HG03432 (cell line): ENCODE data around the gene SPTB.

ENCODE experiments used
- ATAC-seq: cut with Tn5 transposase; IDR thresholded peaks from one replicate; pipeline ENCODE4 v1.9.1; 2021; ENCODE audit warnings: mild to moderate bottlenecking, moderate library complexity; ENCODE audit not compliant: unreplicated experiment

SPTB gene

DNA sequence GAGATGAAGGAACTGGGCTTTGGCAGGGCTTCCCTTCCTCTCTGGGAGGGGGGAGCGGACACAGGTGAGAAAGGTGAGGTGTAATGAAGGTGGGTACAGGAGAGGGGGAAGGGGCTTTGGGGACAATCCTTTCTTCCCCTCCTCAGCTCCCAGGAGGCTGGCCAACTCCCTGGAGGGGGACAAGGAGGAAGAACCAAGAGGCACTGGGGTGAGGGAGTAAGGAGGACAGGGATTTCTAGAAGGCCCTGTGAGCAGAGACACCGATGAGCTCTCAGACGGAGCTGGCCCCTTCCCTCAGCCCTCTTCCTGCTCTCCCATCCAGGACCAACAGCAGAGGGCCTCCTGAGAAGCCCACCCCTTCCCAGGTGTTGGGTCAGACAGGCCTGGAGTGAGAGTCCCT, 122.1 kb downstream of the SPTB start:
- no peak for ATAC-seq

DNA sequence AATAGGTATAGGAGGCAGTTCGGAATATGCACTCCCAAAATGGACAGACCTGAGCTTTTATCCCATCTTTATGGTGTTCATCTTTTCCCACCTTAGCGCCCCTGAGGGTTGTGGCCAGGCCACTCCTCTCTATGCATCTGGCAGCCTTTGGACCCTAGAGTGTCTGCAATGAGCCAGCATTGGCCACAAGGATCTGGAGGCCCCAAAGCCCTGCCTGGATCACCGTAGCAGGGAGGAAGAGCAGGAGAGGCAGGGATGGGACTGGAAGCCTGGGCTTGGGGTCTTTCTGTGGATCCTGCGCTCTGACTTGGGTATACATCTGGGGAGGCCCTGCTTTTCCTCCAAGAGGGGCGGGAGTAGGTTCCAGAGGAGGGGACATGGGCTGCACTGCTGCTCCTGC, 123.0 kb downstream of the SPTB start:
- no peak for ATAC-seq

DNA sequence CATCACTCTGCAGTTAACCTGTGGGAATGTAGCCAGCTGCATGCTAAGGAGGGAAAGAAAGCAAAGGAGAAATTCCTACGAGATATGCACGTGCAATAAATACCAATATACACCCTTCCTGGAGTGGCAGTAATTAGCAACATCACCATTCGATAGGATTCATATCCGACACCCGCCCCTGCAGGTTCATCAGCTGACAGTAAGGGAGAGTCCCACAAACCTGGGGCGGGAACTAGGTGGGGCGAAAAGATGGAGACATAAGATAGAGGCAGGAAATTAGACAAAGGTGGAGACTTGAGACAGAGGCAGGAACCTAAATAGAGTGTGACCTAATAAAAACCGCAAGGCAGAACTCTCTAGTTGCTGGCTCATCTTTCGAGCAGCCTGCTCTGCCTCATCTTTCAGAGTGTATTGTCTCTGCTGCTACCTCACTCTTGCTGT, 123.9 kb downstream of the SPTB start:
- no peak for ATAC-seq

DNA sequence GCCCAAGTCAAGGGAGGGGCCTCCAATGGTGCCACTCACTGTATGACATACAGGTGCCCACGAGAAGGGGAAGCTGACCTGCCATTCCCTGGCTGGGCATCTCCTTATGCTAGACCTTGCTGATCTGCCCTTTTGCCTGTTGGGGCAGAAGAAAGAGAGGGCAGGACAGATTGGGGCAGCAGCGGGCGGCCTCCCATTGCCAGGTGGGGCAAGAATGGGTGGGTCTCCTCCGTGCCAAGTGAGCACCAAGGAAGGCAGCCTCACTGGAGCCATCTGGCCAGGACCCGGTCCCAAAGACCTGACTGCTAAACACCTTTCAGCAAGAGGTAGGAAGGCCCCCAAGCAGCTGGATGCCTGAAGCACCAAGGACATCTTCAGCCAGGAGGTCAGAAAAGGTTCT, 125.0 kb downstream of the SPTB start:
- no peak for ATAC-seq

DNA sequence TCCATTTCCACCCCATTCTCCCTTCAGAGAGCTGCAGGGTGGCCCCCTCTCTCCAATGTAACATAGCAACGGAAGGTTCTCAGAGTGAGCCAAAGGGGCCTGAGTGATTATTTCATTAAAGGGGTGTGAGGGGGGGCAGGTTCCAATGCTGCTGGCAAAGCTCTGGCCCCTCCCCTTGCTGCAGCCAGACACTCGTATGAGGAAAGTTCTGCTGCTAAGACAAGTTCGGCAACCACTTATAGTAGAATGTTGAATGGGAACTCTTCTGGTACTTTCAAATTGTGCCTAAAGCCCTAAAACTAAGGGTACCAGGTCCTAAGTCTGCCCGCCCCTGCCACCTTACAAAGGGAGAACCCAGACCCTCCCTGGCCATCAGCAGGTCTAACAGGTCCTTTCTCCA, 125.7 kb downstream of the SPTB start:
- no peak for ATAC-seq

DNA sequence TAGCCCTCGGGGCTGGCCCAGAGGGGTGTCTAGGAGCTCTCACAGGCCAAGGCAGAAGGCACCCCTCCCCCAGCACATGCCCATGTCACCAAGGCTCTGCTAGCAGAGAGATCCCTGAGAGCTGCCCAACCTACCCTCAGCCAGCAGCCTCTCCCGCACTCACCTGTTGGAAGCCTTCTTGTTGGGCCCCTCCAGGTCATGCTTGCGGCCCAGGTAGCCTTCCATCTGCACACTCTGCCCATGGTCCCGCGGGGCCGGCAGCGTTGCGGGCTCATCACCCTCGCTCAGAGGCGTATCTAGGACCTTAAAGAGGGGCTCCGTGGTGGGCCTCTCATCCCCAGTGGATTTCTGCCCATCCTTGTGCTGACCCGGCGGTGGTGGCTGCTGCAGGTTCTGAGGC, 126.3 kb downstream of the SPTB start:
- ATAC-seq, result no peak

DNA sequence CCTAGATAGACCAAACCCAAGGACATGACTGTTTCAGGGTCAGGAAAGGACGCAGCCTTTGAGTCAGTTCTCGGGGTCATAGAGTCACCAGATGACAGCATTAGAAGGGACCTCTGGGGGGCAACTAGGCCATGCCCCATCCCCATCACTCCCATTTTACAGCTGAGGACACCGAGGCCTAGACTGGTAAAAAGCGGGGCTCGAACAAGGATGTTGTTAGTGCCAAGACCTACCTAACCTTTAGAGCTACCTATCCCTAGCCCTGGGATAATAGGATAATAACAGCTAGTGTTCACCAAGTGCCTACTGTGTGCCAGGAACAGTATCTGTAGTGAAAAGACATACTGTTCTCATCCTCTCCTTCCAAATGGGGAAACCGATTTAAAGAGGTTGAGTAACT, 126.8 kb downstream of the SPTB start:
- no peak for ATAC-seq

DNA sequence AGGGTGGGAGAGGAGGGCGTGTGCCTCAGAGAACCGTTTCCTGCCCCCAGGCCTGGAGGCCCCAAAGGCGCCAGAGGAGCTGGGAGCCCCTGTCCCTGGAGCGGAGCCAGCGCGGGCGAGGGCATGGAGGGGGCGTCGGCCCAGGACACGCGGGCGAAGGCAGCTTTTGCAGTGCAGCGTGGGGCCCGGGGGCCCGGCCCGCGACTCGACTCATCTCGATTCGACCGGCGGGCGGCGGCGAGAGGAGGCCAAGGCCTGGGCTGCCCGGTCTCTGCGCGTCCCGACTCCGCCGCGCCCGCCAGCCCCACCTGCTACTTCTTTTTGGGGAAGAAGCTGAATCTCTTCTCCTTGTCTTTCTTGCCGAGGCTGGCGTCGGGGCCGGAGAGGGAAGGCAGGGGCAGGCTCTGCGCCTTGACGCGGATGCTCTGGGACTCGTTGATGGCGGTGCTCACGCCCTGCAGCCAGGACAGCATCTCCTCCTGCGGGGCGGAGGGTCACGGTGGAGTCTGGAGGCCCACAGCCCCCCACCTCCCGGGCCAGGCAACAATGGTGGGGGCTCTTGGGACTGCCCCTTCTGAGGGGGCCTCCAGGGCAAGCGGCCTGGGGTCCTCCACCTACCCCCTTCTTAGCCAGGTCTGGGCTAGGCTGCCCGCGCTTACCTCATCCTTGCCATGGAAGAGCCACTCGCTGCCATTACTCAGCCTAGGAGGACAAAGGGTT, 130.6 kb downstream of the SPTB start:
- ATAC-seq, result no peak

DNA sequence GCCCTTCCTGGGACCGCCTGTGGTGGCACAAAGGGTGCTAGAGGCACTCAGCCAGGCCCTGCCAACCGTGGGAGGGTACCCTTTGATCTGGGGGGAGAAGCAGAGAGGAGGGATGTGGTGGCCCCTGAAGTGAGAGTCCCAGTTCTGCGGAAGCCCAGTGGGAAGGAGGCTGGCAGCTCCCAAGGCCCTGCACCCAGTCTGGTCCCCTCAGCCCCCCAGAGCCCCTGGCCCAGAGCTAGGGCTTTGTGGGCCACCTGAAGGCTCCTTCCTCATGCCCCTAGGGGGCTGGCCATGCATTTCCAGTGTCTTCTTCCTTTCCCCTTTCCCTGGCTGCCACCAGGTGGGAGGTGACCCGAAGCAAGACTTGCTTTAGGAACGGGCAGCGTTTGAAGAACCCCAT, 131.2 kb downstream of the SPTB start:
- ATAC-seq, result no peak

DNA sequence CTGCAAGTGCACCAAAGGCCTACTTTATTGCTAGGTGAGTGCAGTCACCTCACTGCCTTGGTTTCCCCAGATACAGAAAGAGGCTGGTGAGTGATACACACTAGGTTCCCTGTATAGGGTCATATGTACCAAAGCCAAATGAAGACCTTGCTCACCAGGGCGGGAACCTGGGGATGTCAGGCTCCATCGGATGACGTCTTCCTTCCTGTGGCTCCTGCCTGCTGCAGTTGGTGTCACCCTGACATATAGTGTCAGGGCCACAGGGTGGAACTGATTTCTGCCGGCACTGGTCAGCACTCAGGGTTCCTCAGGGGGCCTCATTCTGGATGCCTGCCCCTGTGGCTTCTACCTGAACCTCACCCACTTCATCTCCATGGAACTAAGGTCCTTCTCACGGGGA, 132.4 kb downstream of the SPTB start:
- no peak for ATAC-seq

DNA sequence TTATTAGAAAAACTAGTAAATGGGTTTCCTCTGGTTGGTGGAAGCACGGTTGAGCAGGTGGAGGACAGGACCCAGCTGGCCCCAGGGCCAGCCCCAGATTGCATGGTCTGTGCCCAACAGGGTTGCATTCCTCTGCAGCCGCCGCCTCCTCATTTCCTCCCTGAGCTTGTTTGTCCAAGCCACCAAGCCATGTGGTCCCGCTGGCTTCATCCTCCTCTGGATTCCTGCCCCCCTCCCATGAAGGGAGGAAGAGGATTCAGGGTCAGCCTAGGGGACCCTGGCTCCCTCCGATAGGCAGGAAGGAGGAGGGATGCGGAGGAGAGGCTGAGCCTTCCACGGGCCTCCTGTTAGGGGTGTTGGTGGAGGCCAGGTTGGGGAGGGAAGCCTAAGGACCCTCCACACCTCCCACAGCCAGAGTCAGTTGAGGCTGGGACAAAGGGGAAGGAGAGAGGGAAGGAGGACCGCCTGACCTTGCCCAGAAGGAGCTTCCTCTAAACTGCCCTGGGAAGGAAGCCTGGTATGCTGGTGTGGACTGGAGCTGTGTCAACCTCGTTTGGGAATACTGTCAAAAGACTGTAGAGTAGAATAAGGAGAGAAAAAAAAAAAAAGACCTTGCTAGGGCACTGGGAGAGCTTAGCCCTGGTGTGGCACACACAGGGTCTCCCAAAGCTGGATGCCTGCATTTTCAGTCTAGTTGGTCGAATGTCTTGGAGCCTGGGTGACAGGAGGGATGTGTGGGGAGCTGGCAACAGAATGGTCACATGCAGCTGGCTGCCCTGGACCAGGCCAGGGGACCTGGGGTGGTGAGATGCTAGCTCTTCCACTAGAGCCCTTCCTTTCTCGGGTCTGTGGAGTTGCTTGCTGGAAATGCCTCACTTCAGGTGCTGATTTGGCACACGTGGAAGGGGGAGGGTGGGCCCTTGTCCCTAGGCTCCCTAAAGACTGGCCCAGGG, 133.1 kb downstream of the SPTB start:
- no peak for ATAC-seq

DNA sequence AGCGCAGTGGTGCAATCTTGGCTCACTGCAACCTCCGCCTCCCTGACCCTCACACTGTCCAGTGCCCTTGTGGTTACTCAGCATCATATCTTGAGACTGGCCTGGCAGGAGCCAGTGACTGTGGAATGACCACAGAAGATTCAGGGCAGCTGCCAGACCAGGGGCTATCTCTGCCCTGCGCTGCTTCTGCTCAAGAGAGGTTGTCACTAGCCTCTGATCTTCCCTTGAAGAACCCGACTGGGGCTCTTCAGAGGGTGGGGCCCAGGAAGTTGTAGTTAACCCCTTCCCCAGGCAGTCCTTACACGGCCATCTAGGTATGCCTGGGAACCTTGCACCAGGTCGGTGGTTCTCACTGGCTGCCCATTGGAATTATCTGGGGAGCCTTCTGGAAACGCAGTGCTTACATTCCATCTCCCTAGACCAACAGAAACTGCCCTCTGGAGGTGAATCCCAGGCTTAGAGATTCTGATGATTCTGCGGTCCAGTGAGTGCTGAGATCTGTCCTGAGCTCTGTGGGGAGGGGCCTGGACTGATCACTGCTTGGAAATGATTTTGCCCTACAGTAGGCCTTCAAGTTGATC, 134.1 kb downstream of the SPTB start:
- ATAC-seq, result no peak

DNA sequence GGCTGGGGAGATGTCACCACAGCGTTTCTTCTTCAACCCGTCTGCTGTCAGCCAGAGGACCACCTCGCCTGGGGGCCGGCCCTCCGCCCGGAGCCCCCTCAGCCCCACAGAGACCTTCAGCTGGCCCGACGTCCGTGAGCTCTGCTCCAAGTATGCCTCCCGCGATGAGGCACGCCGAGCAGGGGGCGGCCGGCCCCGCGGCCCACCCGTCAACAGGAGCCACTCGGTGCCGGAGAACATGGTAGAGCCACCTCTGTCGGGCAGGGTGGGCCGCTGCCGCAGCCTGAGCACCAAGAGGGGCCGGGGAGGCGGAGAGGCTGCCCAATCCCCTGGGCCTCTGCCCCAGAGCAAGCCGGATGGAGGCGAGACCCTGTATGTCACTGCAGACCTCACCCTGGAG, 136.6 kb downstream of the SPTB start:
- ATAC-seq, result no peak

DNA sequence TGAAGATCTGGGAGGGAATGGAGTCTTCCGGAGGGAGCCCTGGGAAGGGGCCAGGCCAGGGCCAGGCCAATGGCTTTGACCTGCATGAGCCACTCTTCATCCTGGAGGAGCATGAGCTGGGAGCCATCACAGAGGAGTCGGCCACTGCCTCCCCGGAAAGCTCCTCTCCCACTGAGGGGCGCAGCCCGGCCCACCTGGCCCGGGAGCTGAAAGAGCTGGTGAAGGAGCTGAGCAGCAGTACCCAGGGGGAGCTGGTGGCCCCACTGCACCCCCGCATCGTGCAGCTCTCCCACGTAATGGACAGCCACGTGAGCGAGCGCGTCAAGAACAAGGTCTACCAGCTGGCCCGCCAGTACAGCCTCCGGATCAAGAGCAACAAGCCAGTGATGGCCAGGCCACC, 137.7 kb downstream of the SPTB start:
- no peak for ATAC-seq

DNA sequence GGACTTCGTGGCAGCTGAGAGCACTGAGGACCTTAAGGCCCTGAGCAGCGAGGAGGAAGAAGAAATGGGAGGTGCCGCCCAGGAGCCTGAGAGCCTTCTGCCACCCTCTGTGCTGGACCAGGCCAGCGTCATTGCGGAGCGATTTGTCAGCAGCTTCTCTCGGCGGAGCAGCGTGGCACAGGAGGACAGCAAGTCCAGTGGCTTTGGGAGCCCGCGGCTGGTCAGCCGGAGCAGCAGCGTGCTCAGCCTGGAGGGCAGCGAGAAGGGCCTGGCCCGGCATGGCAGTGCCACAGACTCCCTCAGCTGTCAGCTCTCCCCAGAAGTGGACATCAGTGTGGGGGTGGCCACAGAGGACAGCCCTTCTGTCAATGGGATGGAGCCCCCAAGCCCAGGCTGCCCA, 138.5 kb downstream of the SPTB start:
- ATAC-seq, result no peak

DNA sequence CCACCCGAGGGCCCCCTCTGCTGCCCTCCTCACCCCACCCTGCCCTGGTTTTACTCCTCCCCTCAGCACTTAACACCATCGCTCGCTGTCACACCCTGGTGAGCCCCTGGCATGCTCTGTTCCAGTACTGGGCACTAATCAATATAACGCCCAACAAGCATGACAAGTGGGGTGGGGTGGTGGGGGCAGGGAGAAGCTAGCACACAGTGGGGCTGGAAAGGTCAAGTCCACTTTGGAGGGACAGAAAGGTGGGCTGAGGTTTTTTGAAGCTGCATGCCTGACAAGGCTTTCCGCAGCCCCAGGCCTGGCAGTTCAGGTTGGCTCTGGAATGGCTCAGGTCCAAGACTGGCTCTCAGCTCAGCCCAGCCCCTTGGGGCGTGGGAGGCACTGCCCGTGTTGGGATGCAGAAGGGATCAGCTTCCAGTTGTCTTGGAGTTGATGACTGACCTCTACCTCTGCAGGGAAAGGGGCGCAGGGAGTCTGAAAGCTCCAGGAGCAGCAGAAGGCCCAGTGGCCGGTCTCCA, 141.4 kb downstream of the SPTB start:
- ATAC-seq, result no peak

DNA sequence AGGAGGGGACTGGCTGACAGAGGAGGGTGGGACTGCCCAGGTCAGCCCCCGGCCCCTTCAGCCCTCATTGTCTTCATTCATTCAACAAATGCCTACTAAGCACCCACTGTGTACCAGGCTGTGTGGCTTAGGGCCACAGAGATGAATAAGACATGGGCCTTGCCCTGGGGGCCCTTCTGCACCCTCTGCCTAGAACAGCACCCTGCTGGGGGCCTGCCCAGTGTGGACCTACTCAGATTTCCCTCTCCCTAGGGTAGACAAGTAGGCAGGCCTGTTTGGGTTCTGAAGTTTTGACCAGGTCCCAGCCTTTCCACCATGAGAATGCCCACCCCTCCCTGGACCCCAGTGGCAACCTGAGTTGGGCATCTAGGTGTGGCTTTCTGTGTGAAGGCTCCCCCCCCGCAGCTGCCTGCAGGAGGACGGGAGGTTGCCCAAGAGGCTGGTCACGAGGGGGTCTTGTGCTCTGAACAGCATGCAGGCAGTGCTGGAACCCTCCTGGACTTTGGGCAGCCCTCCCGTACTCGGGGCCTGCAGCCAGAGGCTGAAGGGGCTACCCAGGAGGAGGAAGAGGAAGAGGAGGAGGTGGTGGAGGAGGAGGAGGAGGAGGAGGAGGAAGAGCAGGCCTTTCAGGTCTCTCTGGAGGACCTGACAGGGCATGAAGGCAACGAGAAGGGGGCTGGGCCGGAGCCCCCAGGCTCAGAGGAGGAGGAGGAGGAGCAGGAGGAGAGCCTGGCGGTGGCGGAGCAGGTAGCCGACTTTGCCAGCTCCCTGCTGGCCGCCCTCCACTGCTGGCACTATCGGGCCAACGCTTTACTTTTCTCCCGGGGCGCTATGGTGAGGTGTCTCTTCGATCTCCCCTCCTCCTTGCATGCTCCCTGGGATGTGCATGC, 142.1 kb downstream of the SPTB start:
- no peak for ATAC-seq

DNA sequence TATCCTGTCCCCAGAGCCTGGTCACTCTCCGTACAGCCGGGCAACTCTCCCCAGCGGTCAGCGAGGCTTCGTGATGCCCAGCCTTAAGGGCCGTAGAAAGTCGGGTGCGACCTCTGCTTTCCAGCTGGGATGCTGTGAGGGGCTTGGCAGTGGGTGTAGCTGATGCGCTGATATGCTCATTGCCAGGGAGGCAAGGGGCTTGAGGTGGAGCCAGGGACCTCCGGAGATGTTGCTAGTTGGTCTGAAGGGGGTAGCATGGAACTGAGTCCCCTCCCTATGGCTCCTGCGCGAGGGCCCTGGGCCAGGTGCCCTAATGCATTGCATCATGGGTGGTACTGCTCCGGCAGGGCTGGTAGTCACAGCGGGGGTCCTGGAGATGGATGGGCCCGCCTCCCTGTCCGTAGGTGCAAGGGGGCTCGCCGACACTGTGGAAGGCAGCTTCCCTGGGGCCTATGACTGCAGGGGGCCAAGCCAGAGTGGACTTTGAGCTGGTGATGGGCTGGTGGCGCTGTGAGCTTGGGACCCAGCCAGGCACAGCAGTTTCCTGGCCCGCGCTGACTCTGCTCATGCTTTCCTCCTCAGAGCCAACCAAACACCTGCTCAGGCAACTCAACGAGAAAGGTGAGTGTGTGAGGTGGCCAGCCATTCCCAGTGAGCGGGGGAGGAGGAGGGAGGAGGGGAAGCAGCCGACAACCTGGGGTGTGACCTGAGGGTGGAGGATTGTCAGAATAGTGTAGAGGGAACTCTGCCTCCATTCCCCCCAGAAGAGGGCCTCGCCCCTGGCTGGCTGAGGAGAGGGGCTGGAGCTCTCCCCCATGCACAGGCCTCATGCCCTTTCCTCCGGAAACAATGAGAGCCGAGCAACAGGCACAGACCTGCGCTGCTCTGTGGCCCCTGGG, 143.2 kb downstream of the SPTB start:
- no peak for ATAC-seq

DNA sequence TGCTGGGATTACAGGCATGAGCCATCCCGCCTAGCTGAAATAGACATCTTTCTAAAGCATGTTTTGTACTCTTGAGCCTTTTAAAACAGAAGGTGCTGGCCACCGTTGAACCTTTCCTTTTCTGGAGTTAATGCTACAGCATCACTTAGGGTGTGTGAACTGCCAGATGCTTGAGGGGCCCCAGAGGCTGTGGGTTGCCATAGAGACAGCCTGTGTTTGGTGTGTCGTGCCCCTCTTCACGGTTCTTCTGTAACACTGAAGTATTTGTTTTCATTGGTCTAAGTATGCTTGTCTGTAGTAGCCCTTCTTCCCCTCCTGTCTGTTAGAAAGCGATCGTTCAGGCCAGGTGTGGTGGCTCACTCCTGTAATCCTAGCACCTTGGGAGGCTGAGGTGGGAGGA, 144.7 kb downstream of the SPTB start:
- no peak for ATAC-seq

DNA sequence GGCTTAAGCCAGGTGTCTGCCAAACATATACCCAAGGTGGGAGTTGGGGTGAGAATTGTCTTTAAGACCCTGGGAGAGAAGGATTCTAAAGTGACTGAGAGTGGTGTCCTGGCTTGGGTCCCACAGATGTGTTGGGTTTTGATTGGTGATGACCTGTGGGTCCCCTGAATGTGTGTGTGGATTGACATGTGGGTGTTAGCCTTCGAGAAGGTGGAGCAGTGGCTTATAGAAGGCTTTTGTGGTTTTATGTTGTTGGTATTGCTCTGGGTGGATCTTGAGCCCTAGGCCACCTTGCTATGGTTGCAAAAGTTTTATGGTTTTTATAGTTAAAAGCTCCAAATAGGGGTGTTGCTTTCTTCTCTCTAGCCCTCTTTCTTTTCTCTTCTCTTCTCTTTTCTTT, 145.8 kb downstream of the SPTB start:
- ATAC-seq, result no peak
